Measurements from ENCODE around the gene CALR3.

- TF ChIP-seq CTCF (IDR thresholded peaks at IDR 0.05) (no peak), POLR2A (IDR thresholded peaks at IDR 0.05) (no peak), POLR2AphosphoS5 (IDR thresholded peaks at IDR 0.05) (no peak)
Measured at GRCh38 chr19:16455489-16455888, 40.5 kb downstream of the CALR3 start.
